H1 (cell line): ENCODE measurements around the gene USP7. TPM values are rescaled to one million over a fixed set of nuclear protein-coding genes. Genes with fewer than 3 reads are reported as not detected.

ENCODE experiments used
- CTCF ChIA-PET: fragments of 300-600 bp; sonication (Branson Sonifier 250); formaldehyde crosslinking; loops from one replicate; lab custom pipeline; 2021; ENCODE audit not compliant: partially characterized antibody; lab: Charles Lee
- POLR2A ChIA-PET: fragments of 300-600 bp; sonication (Branson Sonifier 250); formaldehyde crosslinking; loops from one replicate; lab custom pipeline; 2021; ENCODE audit warnings: inconsistent platforms; ENCODE audit not compliant: partially characterized antibody; lab: Charles Lee
- DNase-seq, 2 experiments: peaks; one replicate each; pipeline versions ENCODE4 v3.0.0 to v3.0.0-alpha.2; 2010 to 2022; ENCODE audit warnings: low spot score in 2 of 2, low read depth in 1 of 2, mixed read lengths in 1 of 2
- FAIRE-seq: peaks from 2 replicates; lab custom pipeline; 2011; peaks lifted over from hg19 to GRCh38; lab: Jason Lieb, UNC
- H2AFZ ChIP-seq: 2 replicates; pipeline ENCODE4 v1.8.1; 2012; ENCODE audit warnings: low read length, inconsistent platforms
- H2AK5ac ChIP-seq: 2 replicates; pipeline ENCODE4 v1.6.1; 2013; ENCODE audit warnings: low read depth, low read length
- H2BK120ac ChIP-seq: replicated peaks from 2 replicates; pipeline ENCODE3; 2013; ENCODE audit warnings: low read depth, low read length, inconsistent platforms
- H2BK12ac ChIP-seq: 2 replicates; pipeline ENCODE4 v1.6.1; 2013; ENCODE audit warnings: low read depth, low read length
- H2BK15ac ChIP-seq: 2 replicates; pipeline ENCODE4 v1.6.1; 2013; ENCODE audit warnings: low read length
- H2BK20ac ChIP-seq: 2 replicates; pipeline ENCODE4 v1.6.1; 2013; ENCODE audit warnings: low read length
- H2BK5ac ChIP-seq: 2 replicates; pipeline ENCODE4 v1.6.1; 2013; ENCODE audit warnings: low read depth, low read length
- H3K14ac ChIP-seq: 2 replicates; pipeline ENCODE4 v1.6.1; 2013; ENCODE audit warnings: inconsistent platforms; ENCODE audit not compliant: insufficient read length
- H3K18ac ChIP-seq: 2 replicates; pipeline ENCODE4 v1.6.1; 2013; ENCODE audit warnings: low read length; ENCODE audit errors: extremely low read depth
- H3K23ac ChIP-seq: 2 replicates; pipeline ENCODE4 v1.6.1; 2013; ENCODE audit warnings: inconsistent platforms; ENCODE audit not compliant: insufficient read length
- H3K23me2 ChIP-seq: 2 replicates; pipeline ENCODE4 v1.6.1; 2013; ENCODE audit warnings: low read depth, low read length
- H3K27ac ChIP-seq: 2 replicates; pipeline ENCODE4 v1.6.1; 2011; ENCODE audit warnings: low read depth, low read length, inconsistent platforms
- H3K27me3 ChIP-seq, 4 experiments: replicated peaks in 1 of 4; 1 replicate in 1 of 4; 2 replicates in 3 of 4; pipeline versions ENCODE4 v1.6.1 to v1.8.1; 2011 to 2013; ENCODE audit warnings: low read length in 3 of 4, mild to moderate bottlenecking in 3 of 4, inconsistent platforms in 2 of 4, mixed read lengths in 2 of 4, moderate library complexity in 1 of 4; ENCODE audit not compliant: control insufficient read depth in 3 of 4, insufficient read depth in 3 of 4; ENCODE audit errors: extremely low read depth in 1 of 4
- H3K36me3 ChIP-seq, 4 experiments: 2 replicates each; pipeline versions ENCODE4 v1.6.1 to v1.8.1; 2011 to 2013; ENCODE audit warnings: mild to moderate bottlenecking in 4 of 4, low read length in 3 of 4, moderate library complexity in 2 of 4, control low read depth in 1 of 4, inconsistent platforms in 1 of 4; ENCODE audit not compliant: insufficient read depth in 4 of 4, control insufficient read depth in 2 of 4
- H3K4ac ChIP-seq: replicated peaks from 2 replicates; pipeline ENCODE3; 2013; ENCODE audit warnings: low read length, low read depth, mixed read lengths, inconsistent platforms; ENCODE audit not compliant: insufficient read length
- H3K4me1 ChIP-seq, 4 experiments: replicated peaks in 1 of 4; 1 replicate in 1 of 4; 2 replicates in 3 of 4; pipeline versions ENCODE4 v1.6.1 to v1.8.1; 2011 to 2013; ENCODE audit warnings: low read length in 3 of 4, inconsistent platforms in 2 of 4, mixed read lengths in 1 of 4; ENCODE audit not compliant: insufficient read depth in 4 of 4, control insufficient read depth in 3 of 4
- H3K4me2 ChIP-seq, 2 experiments: 2 replicates each; pipeline versions ENCODE4 v1.6.1 to v1.8.1; 2011 to 2013; ENCODE audit warnings: low read depth in 2 of 2, low read length in 2 of 2, control low read depth in 1 of 2, inconsistent platforms in 1 of 2, mild to moderate bottlenecking in 1 of 2; ENCODE audit not compliant: insufficient read depth in 1 of 2
- H3K4me3 ChIP-seq, 4 experiments: fragments of 200-600, 300-600 bp in 1 of 4; sonication (generic), shearing (Covaris generic), sonication (Bioruptor Twin) in 1 of 4; 2 replicates each; pipeline versions ENCODE4 v1.5.1 to v1.8.1; 2011 to 2016; ENCODE audit warnings: low read length in 4 of 4, low read depth in 3 of 4, control low read depth in 2 of 4, inconsistent platforms in 2 of 4, mild to moderate bottlenecking in 2 of 4, mixed read lengths in 1 of 4, moderate library complexity in 1 of 4; ENCODE audit not compliant: insufficient read depth in 2 of 4; ENCODE audit errors: extremely low read depth in 1 of 4
- H3K56ac ChIP-seq: replicated peaks from 2 replicates; pipeline ENCODE3; 2013; ENCODE audit warnings: low read depth, mild to moderate bottlenecking, mixed read lengths, low read length, inconsistent platforms; ENCODE audit not compliant: insufficient read length
- H3K79me1 ChIP-seq: 2 replicates; pipeline ENCODE4 v1.6.1; 2013; ENCODE audit warnings: low read depth, low read length, control low read depth
- H3K79me2 ChIP-seq, 2 experiments: 2 replicates each; pipeline versions ENCODE4 v1.6.1 to v1.8.1; 2012 to 2013; ENCODE audit warnings: low read length in 2 of 2, mild to moderate bottlenecking in 2 of 2, inconsistent platforms in 1 of 2; ENCODE audit not compliant: insufficient read depth in 2 of 2, control insufficient read depth in 1 of 2
- H3K9ac ChIP-seq, 4 experiments: replicated peaks in 1 of 4; 1 replicate in 1 of 4; 2 replicates in 3 of 4; pipeline versions ENCODE4 v1.6.1 to v1.8.1; 2011 to 2013; ENCODE audit warnings: low read depth in 3 of 4, low read length in 3 of 4, control low read depth in 2 of 4, mild to moderate bottlenecking in 2 of 4, moderate library complexity in 2 of 4, inconsistent platforms in 1 of 4; ENCODE audit errors: extremely low read depth in 1 of 4
- H3K9me3 ChIP-seq, 2 experiments: 2 replicates each; pipeline versions ENCODE4 v1.6.1 to v1.8.1; 2012 to 2013; ENCODE audit warnings: mild to moderate bottlenecking in 2 of 2, moderate library complexity in 2 of 2, control low read depth in 1 of 2, inconsistent platforms in 1 of 2, low read depth in 1 of 2, low read length in 1 of 2, mixed read lengths in 1 of 2; ENCODE audit not compliant: insufficient read depth in 2 of 2
- H4K20me1 ChIP-seq, 2 experiments: replicated peaks in 1 of 2; 2 replicates each; pipeline versions ENCODE3 to v1.8.1; 2011 to 2013; ENCODE audit warnings: inconsistent platforms in 2 of 2, low read length in 2 of 2, mild to moderate bottlenecking in 1 of 2; ENCODE audit not compliant: insufficient read depth in 2 of 2, control insufficient read depth in 1 of 2
- H4K5ac ChIP-seq: 2 replicates; pipeline ENCODE4 v1.6.1; 2013; ENCODE audit warnings: low read length, low read depth, mixed read lengths, inconsistent platforms; ENCODE audit not compliant: insufficient read length
- H4K8ac ChIP-seq: 2 replicates; pipeline ENCODE4 v1.8.0; 2013; ENCODE audit warnings: mild to moderate bottlenecking, moderate library complexity, low read length, inconsistent platforms; ENCODE audit not compliant: insufficient read depth; ENCODE audit errors: extremely low read depth
- H4K91ac ChIP-seq: replicated peaks from 2 replicates; pipeline ENCODE3; 2013; ENCODE audit warnings: low read length, mixed read lengths, inconsistent platforms; ENCODE audit not compliant: insufficient read length
- ASH2L ChIP-seq: fragments of 200-600, 300-600 bp; sonication (generic); IDR thresholded peaks from one replicate; pipeline ENCODE4 v1.7.1; 2017; ENCODE audit warnings: low read length
- MAFK ChIP-seq: IDR thresholded peaks from 2 replicates; pipeline ENCODE4 v1.6.1; 2012; ENCODE audit warnings: low read depth, mild to moderate bottlenecking, improper control_type of control experiment, low read length
- POLR2AphosphoS5 ChIP-seq: IDR thresholded peaks from 2 replicates; pipeline ENCODE4 v1.6.1; 2011; ENCODE audit warnings: low read depth, low read length
- RAD21 ChIP-seq, 2 experiments: IDR thresholded peaks in 1 of 2; conservative IDR thresholded peaks in 1 of 2; 2 replicates each; pipeline ENCODE4 v1.6.1; 2011; ENCODE audit warnings: low read depth in 2 of 2, low read length in 2 of 2, improper control_type of control experiment in 1 of 2, inconsistent platforms in 1 of 2, mild to moderate bottlenecking in 1 of 2, moderate library complexity in 1 of 2
- SUZ12 ChIP-seq: fragments of 200-600 bp; sonication (generic); IDR thresholded peaks from 2 replicates; pipeline ENCODE4 v1.6.1; 2012; ENCODE audit warnings: mild to moderate bottlenecking, inconsistent platforms, low read length, moderate library complexity, mixed read lengths
- TEAD4 ChIP-seq: IDR thresholded peaks from 2 replicates; pipeline ENCODE4 v1.6.1; 2012; ENCODE audit warnings: low read depth, low read length, inconsistent platforms, mixed read lengths
- WGBS, 2 experiments: shearing (Covaris generic) in 1 of 2; methylation state at CpG; one replicate each; pipeline versions ENCODE4 v1.1.6 to v1.1.7; 2013 to 2015; ENCODE audit warnings: low lambda C conversion rate in 2 of 2, mixed read lengths in 2 of 2, inconsistent platforms in 1 of 2, low coverage in 1 of 2, missing lambda C conversion rate in 1 of 2; ENCODE audit not compliant: insufficient replicate concordance in 2 of 2, insufficient coverage in 1 of 2, insufficient read length in 1 of 2; ENCODE audit errors: extremely low coverage in 1 of 2, missing lambda C conversion rate in 1 of 2; 5-methylcytosine and 5-hydroxymethylcytosine counted together
- polyA plus RNA-seq, 7 experiments: library from polyadenylated mRNA; depleted of rRNA in 3 of 7; stranded (reverse) in 5 of 7; unstranded in 2 of 7; fragments of >200 nt in 5 of 7; fragments of 200-250 nt in 2 of 7; gene quantifications; 1 replicate in 5 of 7; 2 replicates in 1 of 7; 4 replicates in 1 of 7; pipeline versions ENCODE4 v1.2.1 to v1.2.3, GENCODE V29; 2011 to 2013; ENCODE audit warnings: missing spikeins in 2 of 7, mixed read lengths in 2 of 7
- total RNA-seq: library from RNA; stranded (reverse); fragmentation: NEBNext Ultra II Directional; extraction: Animal tissue kit (Norgen Biotek cat#: 25700); gene quantifications from 2 replicates; pipeline ENCODE4 v1.2.1, GENCODE V29; 2021

USP7 gene
- total and polyA plus RNA-seq, 2 of the 8 experiments (the other 6 are each of a cell fraction or from before 2014, with no cell fraction given) = 21.3 to 211 TPM

GRCh38 chr16:8929086-8929748 lies 34.5 kb downstream of the USP7 start:
- H3K9me3 ChIP-seq = no peaks in the 10 kb centered on the region
- ChIA-PET CTCF (interaction anchor here (1.0 to 1.4 kb wide), 3 partner anchors 38 to 58 kb away, joined by 3 to 4 read pairs (median 3); no protein-coding TSS in a partner anchor), POLR2A (interaction anchor here (1.4 kb wide), 1 partner anchor 23 kb away, joined by 3 read pairs; no protein-coding TSS in a partner anchor)
- H3K79me2 ChIP-seq = peaks cover 35 to 93% of the 10 kb centered on the region in 2 experiments
- peaks cover 27 to 39% of the 10 kb centered on the region in 2 experiments for H4K20me1 ChIP-seq
- no peak overlapping the region for H2BK15ac ChIP-seq
- no peak overlapping the region for H2BK20ac ChIP-seq
- H3K18ac ChIP-seq = no peak overlapping the region
- H3K14ac ChIP-seq = no peak overlapping the region
- 91% methylated on average over 17 of the region's 17 CpGs; no CpG with 5 or more reads in 1 of the 2 experiments for WGBS, 2 experiments
- H3K4ac ChIP-seq = no peak overlapping the region
- FAIRE-seq (no peak), DNase-seq (no peak)
- H3K36me3 ChIP-seq = peaks cover 4 to 28% (median 11%) of the 10 kb centered on the region in 4 experiments; a peak in 6 of 8 replicates
- H2AK5ac ChIP-seq = no peak overlapping the region
- H2BK120ac ChIP-seq = no peak overlapping the region
- no peak overlapping the region for H2BK12ac ChIP-seq
- H4K5ac ChIP-seq = no peak overlapping the region
- H2AFZ ChIP-seq = no peak overlapping the region
- no peak overlapping the region for H3K9ac ChIP-seq
- H3K27me3 ChIP-seq = no peaks in the 10 kb centered on the region
- H2BK5ac ChIP-seq = no peak overlapping the region
- no peak overlapping the region for H3K56ac ChIP-seq
- H3K4me3 ChIP-seq = no peak overlapping the region
- peaks cover 2 to 4% (median 3%) of the 10 kb centered on the region in 4 experiments; a peak in 6 of 7 replicates for H3K4me1 ChIP-seq
- H3K79me1 ChIP-seq = peaks cover 15% of the 10 kb centered on the region
- H3K23ac ChIP-seq = no peak overlapping the region
- H3K23me2 ChIP-seq = no peaks in the 10 kb centered on the region
- H3K4me2 ChIP-seq = no peak overlapping the region
- H4K91ac ChIP-seq = no peak overlapping the region
- H3K27ac ChIP-seq = no peak overlapping the region
- TF ChIP-seq ASH2L (no peak), RAD21 (IDR thresholded peaks at IDR 0.05 in 1 of 2, conservative IDR thresholded peaks at IDR 0.05 in 1 of 2; ENCODE audit: low read depth in 2 of 2, low read length in 2 of 2) (no peak), MAFK (no peak), SUZ12 (no peak), TEAD4 (no peak), POLR2AphosphoS5 (no peak)
- TF ChIP-seq, all 59 proteins: peak for 0
- H4K8ac ChIP-seq = no peak overlapping the region
